Activated CD4-positive, CD25-positive, alpha-beta regulatory T cell treated with anti-CD3 and anti-CD28 coated beads, Interleukin-2, amount 50 U/mL, for 16 hours (primary cell): Measurements from ENCODE around the gene KRT74.

ENCODE experiments used
- DNase-seq: peaks from one replicate; pipeline ENCODE4 v3.0.0-alpha.2; 2020; ENCODE audit warnings: low read depth, low spot score

The KRT74 gene

DNA sequence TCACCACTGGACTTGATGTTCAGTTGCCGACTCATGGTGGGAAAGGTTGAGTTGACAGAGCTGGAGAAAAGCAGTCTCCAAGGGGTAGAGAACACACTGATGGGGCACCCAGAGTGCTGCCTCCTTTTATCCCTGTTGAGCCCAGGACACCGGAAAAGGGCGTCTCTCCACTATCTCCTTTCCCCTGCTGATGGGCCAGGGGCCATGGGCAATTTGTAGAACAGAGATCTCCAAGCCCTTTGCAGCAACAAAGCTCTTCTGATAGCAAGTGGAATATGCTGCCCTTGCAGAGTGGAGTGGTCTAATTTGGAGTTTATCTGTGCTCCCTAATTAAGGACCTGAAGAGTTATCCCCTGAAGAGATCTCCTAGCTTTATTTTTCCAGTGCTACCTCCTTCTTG, at the start of gene KRT74:
KRT74 (minus strand) TSS at position 101 of the 400 bp plus-strand sequence; CDS start at position 35, 66 bp downstream.
- no peak for DNase-seq

DNA sequence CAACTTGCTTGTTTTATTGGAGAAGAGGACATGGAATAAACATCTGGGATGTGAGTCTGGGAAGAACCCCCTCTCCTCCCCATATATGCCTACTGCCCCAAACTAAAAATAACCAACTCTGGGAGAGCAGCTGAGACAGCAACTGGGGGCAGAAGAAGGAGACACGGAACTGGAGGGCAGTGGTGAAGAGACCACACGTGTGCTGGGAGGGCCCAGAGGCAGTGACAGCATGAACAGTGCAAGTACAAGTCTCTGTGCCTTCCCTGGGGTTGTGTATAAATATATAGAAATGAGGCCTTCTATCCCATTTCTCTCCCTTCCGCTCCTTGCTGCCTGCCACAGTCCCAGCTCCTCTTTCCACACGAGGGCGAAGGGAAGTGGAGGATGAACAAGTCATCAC, 48.7 kb upstream of the KRT74 start:
- no peak for DNase-seq

- no peak for DNase-seq
These were observed 45.2 kb upstream of the KRT74 start for GRCh38 chr12:52618866-52619265.

DNA sequence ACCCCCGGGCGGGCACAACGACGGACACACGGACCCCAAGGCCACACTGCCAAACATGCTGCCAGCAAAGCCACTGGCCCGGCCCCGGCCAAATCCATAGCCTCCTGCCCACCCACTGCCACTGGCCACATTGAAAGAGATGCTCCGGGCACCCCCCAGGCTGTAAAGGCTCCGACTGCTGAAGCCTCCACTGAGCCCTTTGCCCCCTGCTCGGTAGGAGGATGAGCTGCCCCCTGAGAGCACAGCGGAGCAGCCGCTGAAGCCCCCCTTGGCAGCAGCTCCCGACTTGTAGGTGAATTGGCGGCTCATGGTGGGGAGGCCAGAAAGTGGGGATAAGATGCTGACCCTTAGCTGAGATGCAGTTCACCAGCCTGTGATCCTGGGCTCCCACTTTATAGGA, 44.6 kb upstream of the KRT74 start, which contains the start of gene KRT73:
KRT73 (minus strand) TSS at position 344 of the 400 bp plus-strand sequence; CDS start at position 309, 35 bp downstream.
- no peak for DNase-seq

DNA sequence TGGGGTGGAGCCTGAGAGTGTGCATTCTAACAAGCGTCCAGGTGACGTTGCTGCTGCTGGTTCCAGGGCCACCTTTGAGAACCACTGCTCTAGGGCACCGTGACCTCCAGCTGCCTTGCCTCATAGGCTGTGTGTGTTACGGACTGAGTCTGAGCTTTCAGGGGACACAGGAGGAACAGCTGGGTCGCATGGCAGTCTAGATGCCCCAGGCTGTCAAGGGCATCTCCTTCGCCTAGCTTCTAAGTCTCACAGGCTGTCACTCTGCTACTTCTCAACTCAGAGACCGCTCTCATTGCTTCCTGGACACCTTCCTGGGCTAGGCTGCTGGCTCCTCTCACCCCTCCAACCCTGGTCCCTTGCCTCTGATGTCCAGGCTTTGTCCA, 43.8 kb upstream of the KRT74 start:
- DNase-seq = no peak

DNA sequence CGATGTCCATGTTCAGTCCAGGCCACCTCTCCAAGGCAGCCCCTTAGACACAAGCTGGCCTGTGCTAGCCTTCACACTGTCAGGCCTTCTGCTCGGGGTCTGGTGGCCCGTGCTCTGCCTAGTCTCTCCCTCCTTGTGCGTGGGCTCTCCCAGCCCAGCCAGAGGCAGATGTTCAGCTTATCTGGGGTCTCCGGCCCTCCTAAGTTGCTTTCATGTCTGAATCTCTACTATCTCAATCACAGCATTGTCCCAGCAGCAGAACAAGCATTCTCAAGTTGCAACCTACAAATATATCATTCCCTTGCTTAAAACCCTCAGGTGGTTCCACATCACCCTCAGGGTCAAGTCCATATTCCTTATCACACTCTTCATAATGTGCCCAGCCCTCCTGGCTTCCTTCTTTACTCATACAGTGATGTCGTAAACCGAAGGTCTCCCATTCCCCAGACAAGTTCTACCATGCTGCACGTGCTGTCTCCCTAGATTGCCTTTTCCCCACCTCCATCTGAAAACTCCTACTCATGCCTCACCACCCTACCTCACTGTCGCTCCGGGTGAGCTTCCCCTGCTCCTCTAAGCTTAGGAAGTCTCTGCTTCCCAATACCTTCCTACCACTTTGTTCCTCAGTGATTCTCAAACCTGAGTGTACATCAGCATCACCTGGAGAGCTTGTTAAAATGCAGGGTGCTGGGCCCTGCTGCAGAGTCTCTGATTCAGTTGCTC, 43.2 kb upstream of the KRT74 start:
- no peak for DNase-seq

GRCh38 chr12:52615912-52616311, 42.3 kb upstream of the KRT74 start:
- no peak for DNase-seq

DNA sequence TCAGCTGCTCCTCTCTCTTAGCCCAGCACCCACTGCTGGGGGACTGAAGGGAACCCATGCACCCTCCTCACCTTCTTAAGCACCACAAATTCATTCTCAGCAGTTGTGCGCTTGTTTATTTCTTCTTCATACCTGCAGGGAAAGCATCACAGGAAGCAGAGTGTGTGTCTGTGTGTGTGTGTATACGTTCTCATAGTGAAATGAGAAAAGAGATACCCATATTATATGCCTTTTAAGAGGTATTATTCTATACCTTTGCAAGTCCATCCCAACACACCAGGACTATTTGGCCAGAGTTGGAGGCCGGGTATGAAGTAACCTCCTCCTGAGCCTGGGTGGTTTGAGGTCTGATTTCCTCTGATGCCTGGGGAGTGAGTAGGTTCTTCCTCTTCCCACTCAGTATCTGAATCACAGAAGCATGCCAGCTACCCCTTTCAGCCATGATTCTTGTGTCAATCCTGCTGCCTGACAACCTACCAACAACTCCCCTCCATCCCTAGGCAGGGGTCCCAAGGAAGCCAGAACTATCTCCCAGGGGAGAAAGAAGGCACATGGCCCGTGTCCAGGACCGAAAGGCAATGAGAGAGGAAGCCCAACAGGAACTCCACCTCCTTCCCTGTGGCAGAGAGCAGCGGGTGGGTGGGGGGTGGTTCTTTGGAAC, 41.7 kb upstream of the KRT74 start:
- DNase-seq = no peak

- no peak for DNase-seq
These were observed 41.0 kb upstream of the KRT74 start for GRCh38 chr12:52614381-52615207.

- DNase-seq = no peak
These were observed 39.9 kb upstream of the KRT74 start for GRCh38 chr12:52613384-52614030.

DNA sequence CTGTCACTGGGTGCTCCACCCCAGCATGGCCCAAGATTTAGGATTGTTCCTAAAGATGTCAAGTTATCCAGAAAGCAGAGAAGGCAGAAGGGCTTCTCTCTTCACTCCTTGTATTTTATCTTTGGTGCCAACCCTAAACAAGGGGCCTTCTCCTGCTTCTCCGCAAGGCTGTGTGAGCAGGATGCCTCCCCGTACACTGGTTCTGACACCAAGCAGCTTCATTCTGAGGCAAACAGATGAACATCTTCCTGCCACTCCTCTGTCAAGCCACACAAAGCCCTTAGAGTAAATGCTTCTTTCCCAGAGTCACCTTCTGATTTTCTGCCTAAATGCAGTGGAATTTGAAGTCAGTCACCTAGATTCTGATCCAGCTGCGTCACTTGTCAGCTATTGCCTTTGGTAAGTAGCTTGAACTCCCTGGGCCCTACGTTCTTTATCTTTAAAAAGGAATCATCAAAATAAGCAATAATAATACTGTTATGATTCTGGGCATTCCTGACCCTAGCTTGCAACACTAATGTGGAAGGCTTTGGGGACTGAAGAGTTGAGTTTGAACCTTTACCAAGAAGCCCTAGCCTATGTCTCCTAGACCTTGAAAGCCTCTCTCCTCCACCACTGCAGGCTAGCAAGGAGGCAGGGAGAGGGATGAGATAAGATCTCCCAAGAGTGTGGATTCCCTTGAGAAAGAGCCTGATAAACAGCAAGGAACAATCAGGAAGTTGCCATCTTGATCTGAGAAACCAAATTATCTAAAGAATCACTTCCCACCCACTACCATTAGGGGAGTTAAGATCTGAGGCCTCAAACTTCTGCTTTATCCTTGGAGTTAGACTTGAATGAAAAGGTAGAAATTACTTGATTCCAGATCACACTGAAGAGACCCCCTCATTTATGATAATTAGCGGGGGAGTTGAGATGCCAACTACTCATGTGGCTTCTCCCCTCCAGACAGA, 39.1 kb upstream of the KRT74 start:
- no peak for DNase-seq

- no peak for DNase-seq
These were observed 37.4 kb upstream of the KRT74 start for GRCh38 chr12:52611080-52611468.

- no peak for DNase-seq
These were observed 35.4 kb upstream of the KRT74 start for GRCh38 chr12:52608826-52609630.

GRCh38 chr12:52608161-52608560, 34.5 kb upstream of the KRT74 start:
- no peak for DNase-seq

- no peak for DNase-seq
These were observed 33.7 kb upstream of the KRT74 start for GRCh38 chr12:52607314-52607713.

DNA sequence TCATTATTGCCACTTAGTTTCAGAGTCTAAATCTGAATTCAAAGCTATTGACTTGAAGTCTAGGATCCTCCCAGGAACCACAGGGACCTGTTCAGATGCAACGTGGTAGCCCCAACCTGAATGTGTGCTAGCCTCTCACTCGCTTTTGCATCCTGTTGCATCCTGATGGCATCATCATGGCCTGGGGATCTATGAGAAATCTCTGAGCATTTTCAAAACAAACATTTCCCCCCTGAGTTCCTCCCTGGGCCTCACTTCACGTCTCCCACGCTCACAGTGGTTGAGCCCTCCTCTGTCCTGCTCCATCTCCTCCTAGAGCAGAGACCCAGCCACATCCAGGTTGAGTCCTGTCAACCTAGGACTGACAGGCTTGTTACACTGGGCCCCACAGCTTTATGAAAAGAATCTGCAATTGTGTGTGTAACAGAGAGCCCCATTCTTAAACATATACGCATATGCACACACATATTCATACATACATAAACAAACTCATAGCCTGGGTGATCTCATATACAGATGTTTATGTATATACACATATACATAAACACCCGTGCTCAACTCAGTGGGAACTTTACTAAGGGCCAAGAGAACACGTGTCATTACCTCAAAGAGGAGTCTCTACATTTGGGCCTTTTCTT, 33.1 kb upstream of the KRT74 start:
- no peak for DNase-seq

DNA sequence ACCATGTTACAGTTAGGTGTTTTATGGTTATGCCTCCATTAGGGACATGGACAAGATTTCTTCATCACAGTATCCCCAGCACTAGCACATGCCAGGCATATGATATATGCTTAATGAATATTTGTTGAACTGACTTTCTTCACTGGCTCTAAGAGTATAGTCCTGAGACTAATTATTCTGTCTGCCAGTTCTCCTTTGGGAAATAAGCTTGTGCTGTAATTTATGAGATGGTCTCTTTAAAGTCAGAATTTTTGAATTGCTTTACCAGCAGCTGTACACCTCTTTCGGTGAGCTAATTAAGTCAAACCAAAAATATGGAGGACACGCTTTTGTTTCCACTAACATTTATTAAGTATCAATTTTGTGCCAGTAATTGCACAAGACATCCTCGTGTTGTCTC, 32.5 kb upstream of the KRT74 start:
- no peak for DNase-seq

GRCh38 chr12:52605542-52605941, 31.9 kb upstream of the KRT74 start:
- no peak for DNase-seq

GRCh38 chr12:52604859-52605258, 31.2 kb upstream of the KRT74 start:
- DNase-seq = no peak
